Hepatic stellate cell (primary cell): ENCODE measurements around the gene GCC2.
"Not testable (repeated sequence)": the region's sequence is repeated elsewhere in the genome, so short reads cannot be mapped to it uniquely, and the experiment has no call there.

Experiments used
- DNase-seq: peaks from one replicate; pipeline ENCODE4 v3.0.0; 2011; ENCODE audit warnings: low spot score

Gene GCC2, protein sequence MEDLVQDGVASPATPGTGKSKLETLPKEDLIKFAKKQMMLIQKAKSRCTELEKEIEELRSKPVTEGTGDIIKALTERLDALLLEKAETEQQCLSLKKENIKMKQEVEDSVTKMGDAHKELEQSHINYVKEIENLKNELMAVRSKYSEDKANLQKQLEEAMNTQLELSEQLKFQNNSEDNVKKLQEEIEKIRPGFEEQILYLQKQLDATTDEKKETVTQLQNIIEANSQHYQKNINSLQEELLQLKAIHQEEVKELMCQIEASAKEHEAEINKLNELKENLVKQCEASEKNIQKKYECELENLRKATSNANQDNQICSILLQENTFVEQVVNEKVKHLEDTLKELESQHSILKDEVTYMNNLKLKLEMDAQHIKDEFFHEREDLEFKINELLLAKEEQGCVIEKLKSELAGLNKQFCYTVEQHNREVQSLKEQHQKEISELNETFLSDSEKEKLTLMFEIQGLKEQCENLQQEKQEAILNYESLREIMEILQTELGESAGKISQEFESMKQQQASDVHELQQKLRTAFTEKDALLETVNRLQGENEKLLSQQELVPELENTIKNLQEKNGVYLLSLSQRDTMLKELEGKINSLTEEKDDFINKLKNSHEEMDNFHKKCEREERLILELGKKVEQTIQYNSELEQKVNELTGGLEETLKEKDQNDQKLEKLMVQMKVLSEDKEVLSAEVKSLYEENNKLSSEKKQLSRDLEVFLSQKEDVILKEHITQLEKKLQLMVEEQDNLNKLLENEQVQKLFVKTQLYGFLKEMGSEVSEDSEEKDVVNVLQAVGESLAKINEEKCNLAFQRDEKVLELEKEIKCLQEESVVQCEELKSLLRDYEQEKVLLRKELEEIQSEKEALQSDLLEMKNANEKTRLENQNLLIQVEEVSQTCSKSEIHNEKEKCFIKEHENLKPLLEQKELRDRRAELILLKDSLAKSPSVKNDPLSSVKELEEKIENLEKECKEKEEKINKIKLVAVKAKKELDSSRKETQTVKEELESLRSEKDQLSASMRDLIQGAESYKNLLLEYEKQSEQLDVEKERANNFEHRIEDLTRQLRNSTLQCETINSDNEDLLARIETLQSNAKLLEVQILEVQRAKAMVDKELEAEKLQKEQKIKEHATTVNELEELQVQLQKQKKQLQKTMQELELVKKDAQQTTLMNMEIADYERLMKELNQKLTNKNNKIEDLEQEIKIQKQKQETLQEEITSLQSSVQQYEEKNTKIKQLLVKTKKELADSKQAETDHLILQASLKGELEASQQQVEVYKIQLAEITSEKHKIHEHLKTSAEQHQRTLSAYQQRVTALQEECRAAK (N-terminal part only)

DNA sequence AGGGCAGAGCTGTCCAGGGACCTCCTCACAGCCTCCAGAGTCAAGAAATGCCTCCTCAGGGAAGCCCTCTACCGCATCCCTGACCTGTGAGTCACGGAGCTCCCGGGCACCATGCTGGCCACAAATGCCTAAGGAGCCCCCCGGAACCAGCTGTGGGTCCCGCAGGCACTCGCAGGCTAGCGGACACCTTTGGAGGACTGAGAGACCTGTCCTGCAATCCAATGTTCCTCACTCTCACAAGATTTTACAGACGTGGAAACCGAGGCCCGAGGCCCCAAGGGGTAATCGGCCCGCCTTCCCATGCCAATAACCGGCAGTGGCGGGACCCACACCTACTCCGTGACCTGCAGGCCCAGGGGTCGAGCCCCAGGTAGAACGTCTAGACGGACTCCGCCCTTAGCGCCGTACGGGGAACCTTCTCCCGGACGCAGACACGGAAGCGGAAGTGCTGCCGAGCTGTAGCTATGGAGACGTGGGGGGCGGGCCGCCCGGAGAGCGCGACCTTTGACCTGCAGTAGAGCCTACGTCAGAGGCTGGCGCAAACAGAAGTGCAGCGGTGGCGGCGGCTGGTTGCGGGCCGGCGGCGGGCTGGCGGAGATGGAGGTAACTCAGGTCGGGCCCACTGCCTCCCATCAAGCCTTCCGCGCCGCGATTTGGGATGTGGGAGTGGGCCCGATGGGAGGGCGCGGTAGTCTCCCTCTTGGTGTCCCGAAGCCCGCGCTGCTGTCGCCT is at the start of gene GCC2:
TSS of gene GCC2 (plus strand) at position 529 of the 732 bp plus-strand sequence. CDS start at position 598, 69 bp downstream.
- DNase-seq: peak; percentile 86

DNA sequence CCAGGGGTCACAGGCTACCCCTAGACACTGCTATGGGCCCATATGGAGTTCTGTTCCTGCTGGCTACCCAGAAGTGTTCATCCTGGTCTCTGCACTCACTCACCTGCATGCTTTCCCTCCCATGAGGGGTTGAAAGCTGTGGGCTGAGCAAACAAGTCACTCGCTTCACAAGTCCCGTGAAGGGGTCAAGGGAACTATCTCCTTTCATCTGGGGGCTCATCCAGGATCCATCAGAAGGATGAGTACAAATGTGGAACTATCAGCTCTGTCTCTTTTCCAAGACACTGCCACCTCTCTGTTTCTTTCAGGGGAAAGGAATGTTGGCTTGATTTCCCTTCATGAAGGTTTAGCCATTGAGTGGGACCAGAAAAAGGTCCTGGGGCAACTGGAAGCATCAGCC is 49.5 kb upstream of the GCC2 start:
- no peak for DNase-seq

- DNase-seq: no peak
Observed at GRCh38 chr2:108401800-108402199, 47.2 kb upstream of the GCC2 start.

DNA sequence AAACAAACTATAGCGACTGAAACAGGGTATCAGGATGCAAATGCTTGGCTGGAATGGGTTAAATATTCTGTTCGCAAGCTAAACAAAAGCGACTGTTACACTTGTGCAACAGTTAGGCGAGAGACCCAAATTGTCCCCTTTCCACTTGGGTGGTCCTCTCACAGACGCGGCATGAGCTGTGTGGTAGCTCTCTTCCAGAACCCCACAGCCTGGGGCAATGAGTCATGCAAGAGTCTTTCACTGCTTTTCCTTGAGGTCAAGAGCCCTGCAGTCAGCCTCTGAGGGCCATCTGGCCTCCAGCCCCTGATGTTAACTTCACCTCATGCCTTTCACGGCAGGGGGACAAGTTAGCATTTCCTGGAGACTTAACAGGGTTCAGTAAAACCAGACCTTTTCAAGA is 45.5 kb upstream of the GCC2 start:
- peak; percentile 20 for DNase-seq

DNA sequence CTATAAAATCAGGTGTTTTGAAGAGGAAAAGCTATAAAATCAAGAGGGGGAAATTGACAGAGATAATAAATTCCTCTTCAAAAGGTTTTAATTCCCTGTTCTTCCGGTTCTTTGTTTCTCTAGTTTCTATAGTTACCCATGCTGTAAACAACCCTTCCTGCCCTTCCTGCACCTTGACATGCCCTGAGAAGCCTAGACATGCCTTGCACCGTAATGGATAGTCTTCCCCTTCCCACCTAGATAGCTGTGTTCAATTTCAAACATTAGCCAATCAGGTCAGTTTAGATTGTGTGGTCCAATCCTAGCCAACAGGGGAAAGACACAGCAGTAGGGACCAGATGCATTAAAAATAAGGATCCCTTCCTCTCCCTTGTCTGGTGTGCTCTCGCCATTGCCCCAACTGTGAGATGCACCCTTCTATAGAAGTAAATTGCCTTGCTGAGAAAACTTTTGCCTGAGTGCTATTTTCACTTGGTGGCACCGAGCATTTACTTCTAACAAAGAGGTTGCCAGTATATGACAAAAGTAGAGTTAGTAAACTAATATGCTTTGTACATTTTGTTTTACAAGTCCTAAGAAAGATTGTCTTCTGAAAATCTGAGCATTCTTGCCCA is 44.1 kb upstream of the GCC2 start:
- no peak for DNase-seq

GRCh38 chr2:108407864-108408729 is 40.9 kb upstream of the GCC2 start:
- DNase-seq: no peak

GRCh38 chr2:108409768-108410167 is 39.2 kb upstream of the GCC2 start:
- no peak for DNase-seq

DNA sequence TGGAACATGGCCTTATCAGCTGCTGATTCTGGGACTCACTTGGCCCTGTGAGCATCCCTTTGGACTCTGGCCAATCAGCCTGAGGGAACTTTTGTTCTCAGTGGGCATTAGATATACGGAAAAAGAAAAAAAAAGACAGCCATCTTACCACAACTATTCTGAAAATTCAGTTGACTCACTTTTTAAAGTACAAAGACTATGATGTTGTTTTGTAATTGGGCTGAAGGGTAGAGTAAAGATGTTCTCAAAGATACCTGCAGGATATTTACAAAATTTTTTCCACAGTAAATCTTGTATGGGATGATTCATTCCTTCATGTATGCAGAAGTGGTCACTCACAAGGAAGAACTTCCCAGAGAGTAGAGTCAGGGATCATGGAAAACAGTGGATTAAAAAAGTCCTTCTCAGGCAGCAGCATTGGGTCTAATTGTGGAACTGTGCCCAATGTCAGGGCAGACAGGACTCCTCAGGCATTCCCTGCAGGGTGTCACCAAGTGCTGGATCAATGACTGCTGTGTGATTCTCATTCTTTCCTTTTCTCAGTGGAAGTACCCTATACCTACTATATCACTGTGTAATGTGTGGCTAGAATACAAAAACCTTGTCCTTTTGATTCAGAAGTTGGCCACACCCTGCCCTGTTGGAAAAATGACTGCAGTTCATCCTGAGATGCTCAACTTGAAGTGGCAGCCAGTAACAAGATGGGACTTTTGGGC is 35.9 kb upstream of the GCC2 start:
- DNase-seq: peak; percentile 40

GRCh38 chr2:108413711-108414095 is 35.3 kb upstream of the GCC2 start:
- DNase-seq: no peak

DNA sequence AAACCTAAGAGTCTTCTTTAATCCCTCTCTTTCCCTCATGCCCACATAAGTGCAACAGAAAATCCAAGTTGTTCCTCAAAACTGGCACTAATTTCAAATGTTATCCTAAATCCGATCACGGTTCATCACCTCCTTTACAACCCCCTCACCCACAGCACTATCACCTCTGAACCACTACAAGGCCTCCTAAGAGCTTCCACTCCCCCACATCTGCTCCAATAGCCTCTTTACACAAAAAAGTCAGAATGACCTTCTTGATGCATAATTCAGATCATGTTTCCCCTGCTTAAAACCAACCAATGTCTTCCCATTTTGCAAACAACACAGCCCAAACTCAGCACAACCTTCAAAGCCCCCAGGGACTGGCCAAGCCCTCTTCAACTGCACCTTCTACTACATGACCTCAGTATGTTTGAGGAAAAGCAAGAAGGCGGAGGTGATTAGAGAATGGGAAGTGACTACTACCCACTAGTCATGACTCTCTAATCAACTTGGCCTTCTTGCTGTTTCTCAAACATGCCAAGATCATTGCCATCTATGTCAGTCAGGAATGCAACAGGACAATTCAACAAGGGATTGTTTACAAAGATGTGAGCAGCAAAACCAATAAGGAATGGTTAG is 34.6 kb upstream of the GCC2 start:
- no peak for DNase-seq

DNA sequence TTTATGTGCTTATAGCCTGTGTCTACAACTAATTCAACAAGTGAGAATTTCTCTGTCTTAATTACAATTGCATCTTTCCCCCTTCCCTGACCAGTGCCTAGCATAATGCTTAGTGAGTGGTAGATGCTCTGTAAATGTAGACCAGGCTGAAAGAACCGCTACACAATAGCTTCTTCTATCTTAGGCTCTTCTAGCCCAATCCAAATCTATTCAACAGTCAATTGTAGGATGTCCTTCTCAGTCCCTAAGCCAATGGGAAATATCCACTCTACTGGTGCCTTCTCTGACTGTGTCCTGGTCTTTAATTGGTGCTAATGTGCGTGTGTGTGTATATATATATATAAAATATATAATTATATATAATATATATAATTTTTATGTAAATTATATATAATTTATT is 34.1 kb upstream of the GCC2 start:
- no peak for DNase-seq

GRCh38 chr2:108417254-108417653 is 31.8 kb upstream of the GCC2 start:
- no peak for DNase-seq

GRCh38 chr2:108418416-108418815 is 30.6 kb upstream of the GCC2 start:
- no peak for DNase-seq

- DNase-seq: no peak
Observed at GRCh38 chr2:108423067-108423466, 25.9 kb upstream of the GCC2 start.

- DNase-seq: no peak
Observed at GRCh38 chr2:108423502-108424251, 25.3 kb upstream of the GCC2 start.

DNA sequence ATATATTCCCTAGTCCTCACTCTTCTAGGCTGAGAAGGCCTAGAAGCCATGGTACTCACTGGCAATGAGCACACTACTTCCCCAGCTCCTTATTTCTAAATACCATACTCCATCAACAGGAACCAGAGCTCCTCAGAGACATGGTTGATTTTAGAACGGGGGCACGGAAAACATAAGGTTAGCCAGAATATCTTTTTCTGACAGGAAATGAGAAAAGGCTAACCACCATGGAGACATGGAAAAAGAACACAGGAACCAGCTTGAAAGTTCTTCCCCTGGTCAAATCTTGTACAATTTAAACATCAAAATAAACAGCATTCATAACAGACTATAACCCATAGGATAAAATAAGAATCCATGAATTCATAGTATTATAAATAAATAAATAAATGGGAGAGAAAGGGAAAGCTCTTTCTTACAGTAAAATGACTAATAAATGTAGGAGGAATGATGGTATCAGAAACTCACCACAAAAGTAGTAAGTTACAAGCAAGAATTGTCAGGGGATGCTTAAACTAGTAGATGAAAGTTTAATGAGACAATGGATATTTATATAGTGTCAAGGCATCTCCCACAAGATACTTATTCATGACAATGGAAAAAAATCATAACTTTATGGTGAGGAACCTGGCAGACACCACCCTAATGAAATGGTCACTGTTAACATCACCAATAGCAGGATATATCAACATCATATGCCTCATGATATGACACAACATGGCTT is 20.6 kb upstream of the GCC2 start:
- DNase-seq: no peak

DNA sequence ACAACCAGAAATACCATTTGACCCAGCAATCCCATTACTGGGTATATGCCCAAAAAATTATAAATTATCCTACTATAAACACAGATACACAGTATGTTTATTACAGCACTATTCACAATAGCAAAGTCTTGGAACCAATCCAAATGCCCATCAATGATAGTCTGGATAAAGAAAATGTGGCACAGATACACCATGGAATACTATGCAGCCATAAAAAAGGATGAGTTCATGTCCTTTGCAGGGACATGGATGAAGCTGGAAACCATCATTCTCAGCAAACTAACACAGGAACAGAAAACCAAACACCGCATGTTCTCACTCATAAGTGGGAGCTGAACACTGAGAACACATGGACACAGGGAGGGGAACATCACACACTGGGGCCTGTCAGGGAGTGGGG is 13.4 kb upstream of the GCC2 start:
- DNase-seq: not testable (repeated sequence)

DNA sequence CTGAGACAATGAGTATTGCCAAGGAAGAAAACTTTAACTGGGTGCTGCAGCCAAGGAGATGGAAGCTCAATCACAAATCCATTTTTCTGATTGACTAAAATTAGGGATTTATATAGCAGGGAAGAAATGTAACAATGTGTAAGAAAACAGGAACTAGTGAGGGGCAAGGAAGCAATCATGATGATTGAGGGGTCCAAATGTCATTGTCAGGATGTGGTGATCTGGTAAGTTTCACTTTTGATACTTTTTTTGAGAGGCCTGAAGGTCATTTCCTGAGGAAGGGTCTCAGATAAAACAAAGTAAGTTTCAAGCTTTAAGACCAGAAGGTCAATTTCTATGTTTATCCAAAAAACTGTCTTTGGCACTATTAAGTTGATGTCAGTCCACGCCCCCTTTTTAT is 12.0 kb upstream of the GCC2 start:
- DNase-seq: no peak
